Measurements from ENCODE around the gene EVI5L.

GRCh38 chr19:7861619-7862412, 31.8 kb downstream of the EVI5L start:
- TF ChIP-seq CTCF (IDR thresholded peaks at IDR 0.05) (no peak), POLR2AphosphoS5 (IDR thresholded peaks at IDR 0.05) (no peak)

Measured in breast epithelium (tissue), 3 donors.